ENCODE data around the gene ZNF784.
A peak's percentile ranks its signal among the peaks of the same experiment; 100 is the strongest.
"Not testable (repeated sequence)": the region's sequence is repeated elsewhere in the genome, so short reads cannot be mapped to it uniquely, and the experiment has no call there.

The ZNF784 gene

DNA sequence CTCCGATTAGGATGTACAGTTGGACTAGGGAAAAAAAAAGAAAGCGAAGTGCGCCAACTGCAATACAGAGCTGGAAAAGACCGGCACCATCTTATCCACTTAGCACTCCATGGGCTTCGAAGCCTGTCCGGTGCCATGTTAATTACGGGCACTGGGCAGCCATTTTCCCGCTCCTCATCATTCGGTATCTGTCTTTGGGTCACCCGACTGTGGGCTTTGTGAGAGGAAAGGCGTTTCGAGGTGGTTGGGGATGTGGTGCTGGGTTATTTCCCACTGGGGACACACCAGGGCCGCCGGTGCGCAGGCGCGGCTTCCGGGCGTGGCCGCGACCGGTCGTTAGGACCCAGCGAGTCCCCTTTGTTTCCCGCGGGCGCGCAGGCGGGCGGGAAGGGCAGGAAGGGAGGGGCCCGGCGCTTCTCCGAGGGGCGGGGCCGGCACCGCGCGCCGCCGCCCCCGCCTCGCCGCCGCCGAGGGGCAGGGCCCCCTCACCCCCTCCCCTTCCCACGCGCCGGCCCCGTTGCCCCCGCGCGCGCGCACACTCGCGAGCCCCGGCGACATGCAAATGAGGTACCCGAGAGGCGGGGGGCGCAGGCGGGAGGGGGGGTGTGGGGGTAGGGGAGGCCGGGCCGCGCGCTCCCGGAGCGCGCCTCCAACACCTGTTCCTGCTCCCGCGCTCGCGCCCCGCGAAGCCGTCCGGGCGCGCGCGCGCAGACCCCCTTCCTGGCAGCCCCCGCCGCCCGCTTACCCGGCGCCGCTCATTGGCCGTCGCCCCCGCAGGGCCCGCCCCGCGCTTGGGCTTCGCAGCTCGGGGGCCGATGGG lies 24.3 kb downstream of the ZNF784 start, which contains the start of gene ZNF524:
Gene ZNF524, plus strand, starts transcription at position 447 of the 820 bp plus-strand sequence. CDS start 1,825 bp downstream, outside the sequence.
- peak; percentile 90 for DNase-seq

DNA sequence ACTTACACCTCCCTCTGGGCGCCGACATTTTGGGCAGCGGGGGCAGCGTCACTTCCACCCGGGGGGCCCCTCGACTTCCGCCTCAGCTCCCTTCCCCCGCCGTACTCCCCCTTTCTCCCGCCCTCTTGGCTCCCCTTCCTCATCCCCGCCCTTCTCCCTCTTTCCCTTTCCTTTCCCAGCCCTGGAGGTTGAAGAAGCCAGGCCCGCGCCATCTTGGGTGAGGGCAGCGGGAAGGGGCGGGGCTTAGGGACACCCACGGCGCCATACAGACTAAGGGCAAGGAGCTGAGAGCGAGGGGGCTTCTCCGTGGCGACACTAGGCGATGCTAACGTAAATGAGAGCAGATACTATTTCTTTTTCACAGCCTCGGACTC lies 24.9 kb downstream of the ZNF784 start, which contains the start of gene FIZ1:
Gene FIZ1, minus strand, starts transcription at position 50 of the 374 bp plus-strand sequence. CDS start 1,652 bp downstream, outside the sequence.
- peak; percentile 97 for DNase-seq

DNA sequence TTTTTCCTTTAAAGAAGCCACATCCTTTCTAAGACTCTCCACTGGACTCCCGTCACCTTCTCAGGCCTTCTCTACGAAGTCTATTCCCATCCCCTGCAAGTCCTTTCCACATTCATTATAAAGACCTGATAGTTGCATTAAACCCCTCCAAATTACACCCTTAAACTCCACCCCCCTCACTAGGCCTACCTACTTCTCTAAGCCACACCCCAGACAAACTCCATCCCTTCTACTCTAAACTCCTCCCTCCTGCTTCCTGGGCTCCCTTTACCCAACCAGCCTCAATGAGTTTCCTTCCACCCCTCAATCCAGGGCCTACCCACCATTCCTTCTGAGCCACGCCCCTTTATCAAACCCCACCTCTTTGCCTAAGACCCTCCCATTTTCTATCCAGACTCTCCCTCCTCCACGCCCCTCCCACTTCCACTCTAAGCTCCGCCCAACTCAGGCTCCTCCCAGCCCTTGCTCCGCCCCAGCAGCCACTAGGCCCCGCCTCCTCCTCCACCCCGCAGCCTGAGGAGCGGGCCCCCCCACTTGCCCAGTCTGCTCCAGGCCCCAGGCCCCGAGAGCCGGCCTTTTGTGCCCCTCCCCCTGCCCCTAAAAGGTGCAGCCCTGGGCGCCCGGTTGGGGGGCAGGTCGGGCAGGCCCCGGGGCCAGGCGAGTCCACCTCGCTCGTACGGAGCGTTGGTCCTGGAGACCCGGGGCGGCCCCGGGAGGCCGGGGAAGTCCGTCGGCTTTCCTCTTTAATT lies 25.5 kb downstream of the ZNF784 start:
- peak; percentile 79 for DNase-seq

DNA sequence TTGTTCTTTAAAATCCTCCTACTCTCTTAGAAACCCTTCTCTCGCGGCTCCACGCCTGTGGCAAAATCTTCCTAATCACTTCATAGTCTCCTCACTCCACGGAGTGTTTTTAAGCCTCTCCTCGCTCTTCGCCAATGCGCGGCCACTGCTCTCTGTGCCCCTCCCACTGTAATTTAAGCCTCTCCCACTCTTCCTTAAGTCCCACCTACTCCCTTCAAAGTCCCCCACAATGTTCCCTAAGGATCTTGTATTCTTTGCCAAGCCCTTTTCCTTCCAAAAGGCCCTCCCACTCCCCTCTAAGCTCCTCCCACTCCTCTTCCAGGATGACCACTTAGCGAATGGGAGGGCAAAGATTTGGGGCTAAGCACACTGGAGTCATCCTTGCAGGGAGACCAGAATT lies 26.3 kb downstream of the ZNF784 start:
- no peak for DNase-seq

DNA sequence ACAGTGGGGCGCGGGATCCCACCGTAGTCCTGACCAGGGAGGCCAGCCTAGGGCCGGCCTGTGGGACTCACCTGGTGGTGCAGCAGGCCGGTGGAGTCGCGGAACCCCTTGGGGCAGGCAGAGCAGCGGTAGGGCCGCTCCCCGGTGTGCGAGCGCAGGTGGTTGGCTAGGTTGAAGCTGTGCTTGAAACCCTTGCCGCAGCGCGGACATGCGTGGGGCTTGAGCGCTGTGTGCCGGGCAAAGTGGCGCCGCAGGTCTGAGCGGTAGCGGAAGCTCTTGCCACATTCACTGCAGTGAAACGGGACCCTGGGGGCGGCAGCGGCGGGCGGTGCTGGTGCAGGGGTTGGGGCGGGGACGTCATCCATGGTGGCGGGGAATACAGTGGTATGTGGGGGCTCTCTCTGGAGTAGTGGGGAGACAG lies 26.9 kb downstream of the ZNF784 start:
- no peak for DNase-seq

DNA sequence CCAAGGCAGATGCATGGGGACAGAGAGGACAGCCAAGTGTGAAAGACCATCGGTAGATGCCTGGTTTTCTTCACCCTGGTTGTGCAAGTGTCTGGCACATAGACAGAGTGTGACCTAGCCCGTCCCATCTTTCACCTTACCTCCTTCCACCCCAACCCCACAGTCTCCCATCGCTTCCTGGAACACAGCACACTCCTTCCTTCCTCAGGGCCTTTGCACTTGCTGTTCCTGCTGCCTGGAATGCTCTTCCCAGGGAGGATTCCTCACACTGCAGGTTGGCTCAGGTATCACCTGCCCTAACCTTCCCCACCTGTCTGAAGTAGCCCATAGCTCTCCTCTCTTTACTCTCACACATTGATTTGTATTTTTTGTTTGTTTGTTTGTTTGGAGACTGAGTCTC lies 28.1 kb downstream of the ZNF784 start:
- no peak for DNase-seq

DNA sequence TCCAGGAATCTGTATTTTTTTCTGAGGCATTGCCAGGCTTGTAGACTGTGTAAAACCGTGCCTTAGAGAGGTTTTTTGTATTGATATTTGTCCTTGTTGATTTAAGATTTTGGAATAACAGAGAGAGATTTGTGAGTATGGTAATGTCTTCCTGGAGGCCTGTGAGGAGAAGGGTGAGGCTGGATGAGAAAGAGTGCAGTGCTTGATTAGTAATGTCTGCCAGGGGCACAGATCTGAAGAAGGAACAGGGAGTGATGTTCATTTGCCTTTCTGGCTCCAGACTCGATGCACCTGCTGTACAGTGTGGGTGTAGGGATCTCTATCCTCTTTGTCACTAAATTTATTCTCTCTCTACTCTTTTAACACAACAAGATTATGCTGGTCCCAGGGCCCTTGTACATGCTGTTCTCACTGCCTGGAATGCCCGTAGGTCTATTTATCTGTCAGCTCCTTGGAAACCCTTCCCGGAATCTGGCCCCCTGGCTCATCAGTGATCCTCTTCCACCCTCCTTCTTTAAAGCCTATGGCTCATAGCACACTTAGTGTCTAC lies 29.3 kb downstream of the ZNF784 start:
- no peak for DNase-seq

DNA sequence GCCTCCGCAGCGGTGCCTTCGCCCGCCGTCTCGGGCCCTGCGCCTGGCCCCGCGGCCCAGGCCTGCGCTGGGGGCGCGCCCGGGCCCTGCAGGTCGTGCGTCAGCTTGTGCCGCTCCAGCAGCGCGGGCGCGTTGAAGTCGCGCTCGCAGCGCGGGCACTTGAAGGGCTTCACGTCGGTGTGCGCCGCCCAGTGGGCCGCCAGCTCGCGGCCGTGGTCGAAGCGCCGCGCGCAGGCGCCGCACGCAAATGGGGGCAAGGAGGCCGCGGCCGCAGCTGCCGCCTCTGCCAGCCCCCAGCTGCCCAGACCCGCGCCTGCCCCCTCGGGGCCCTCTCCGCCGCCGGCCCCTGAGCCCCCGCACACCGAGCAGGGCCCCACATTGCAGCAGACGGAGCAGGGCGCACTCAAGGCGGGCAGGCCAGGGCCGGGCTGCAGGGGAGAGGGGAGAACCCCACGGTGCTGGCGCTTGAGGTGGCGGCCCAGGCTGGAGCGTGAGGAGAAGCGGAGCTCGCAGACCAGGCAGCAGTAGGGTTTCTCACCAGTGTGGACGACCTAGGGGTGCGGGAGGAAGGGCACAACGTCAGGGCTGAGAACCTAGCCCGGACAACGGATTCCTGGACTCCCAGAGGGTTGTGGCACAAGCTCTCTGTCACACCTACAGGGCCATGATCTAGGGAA lies 31.1 kb downstream of the ZNF784 start:
- no peak for DNase-seq

DNA sequence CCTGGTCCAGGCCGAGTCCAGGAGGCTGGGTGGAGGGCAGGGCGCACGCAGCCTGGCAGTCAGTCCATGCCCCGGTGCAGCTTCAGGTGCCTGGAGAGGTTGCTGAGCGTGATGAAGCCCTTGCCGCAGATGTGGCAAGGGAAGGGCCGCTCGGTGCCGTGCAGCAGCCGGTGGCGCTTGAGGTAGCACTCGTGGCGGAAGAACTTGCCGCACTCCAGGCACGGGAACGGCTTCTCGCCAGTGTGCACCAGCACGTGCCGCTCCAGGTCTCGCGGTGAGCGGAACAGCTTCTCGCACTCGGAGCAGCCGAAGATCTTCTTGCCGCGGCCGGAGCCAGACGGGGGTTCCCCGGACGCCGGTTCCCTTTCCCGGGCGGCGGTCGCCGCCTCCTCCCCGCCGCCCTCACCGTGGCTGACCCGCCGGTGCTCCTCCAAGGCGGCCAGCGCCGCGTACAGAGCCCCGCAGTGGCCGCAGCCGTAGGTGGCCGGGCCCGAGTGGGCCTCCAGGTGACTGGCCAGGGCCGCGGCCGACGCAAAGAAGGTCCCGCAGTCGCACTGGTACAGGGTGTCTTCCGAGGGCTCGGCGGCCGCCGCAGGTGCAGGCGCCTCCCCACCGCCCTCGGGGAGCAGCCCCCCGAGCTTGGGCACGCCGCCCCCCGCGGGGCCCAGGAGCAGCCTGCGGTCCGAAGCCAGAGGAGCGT lies 31.8 kb downstream of the ZNF784 start:
- DNase-seq, result no peak

DNA sequence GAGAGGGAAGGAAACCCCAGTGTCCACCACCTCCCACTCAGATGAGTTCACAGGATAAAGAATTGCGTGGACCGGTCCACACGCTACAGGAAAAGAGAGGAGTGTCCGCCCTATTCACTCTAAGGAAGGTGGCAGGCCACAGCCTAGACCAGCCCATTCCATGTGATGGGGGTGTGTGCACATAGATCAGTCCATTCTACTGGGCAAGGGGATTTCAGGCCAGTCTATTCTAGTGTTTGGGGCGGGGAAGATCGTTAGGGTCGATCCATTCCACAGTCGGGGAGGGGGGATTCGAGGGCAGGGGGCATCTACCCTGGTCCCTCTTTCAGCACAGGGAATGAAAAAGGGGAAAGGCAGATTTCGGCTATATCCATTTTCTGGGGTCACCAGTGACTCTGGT lies 32.8 kb downstream of the ZNF784 start:
- DNase-seq, result no peak

DNA sequence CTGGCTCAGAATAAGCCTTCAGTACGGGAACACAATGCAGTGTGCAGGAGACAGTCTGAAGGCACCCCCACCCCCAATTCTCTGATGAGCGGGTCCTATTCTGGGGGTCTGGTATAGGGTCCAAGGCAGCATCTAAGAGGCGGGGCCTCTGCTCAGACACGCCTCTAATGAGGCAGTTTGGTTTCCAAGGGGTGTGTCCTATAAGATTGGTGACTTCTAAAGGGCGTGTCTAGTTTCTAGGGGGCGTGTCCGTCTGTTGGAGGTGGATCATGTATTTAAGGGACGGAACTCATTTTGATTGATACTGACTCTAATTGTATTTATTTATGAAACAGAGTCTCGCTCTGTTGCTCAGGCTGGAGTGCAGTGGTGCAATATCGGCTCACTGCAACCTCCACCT lies 33.7 kb downstream of the ZNF784 start:
- DNase-seq, result no peak

DNA sequence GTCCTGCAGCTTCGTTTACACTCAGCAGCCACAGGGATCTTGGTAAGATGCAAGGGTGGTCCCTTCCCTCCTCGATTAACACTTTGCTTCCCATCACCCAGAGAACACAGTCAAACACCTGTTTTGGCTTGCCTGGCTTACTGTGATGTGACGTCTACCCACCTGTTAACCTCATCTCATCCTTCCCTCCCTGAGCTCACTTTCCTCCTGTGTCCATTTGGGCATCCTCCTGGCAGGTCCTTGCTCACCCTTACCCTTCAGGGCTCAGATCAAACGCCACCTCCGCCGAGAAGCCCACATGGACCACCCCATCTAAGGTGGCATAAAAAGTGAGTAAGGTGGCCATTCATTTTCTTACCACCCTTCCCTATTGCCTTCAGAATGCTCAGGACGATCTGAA lies 34.3 kb downstream of the ZNF784 start:
- no peak for DNase-seq

DNA sequence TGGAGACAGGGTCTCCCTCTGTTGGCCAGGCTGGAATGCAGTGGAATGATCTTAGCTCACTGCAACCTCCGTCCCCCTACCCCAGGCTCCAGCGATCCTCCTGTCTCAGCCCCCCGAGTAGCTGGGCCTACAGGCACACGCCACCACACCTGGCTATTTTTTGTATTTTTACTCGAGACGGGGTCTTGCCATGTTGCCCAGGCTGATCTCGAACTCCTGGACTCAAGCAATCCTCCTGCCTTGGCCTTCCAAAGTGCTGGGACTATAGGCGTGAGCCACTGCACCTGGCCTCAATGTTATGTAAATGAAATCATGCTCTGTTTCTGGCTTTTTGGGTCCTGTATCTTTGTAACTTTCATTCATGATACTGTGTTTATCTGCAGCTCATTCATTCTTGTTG lies 35.6 kb downstream of the ZNF784 start:
- DNase-seq, result no peak

DNA sequence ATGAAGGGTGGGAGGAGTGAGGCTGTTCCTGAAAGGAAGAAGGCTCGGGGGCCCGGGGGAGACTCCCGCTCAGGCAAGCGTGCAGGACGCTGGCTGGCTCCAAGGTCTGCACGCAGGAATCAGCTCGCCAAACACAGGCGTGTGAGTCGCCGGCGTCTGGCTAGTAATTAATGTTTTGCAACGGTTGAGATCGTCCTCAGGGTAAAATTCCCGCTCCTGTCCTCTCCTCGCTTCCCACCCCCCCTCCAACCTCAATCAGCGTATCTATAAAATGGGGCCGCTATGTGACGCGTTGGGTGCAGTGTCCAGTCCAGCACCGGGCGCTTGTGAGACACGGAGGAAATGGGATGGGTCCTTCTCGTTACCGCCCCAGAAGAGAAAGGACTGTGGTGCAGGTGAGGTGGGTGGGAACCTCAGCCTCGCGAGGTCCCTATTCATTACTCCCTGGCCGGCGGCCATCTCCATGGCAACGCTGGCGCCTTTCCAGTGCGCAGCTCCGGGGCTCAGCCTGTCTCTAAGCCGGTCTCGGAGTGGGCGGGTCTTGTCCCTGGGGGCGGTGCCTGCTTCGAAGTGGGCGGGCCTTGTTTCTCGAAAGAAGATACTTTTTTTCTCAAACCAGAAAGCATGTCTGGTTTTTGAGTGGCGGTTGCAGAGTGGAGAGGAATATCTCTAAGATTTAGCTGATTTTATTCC lies 37.2 kb downstream of the ZNF784 start:
- DNase-seq, result peak; percentile 93

DNA sequence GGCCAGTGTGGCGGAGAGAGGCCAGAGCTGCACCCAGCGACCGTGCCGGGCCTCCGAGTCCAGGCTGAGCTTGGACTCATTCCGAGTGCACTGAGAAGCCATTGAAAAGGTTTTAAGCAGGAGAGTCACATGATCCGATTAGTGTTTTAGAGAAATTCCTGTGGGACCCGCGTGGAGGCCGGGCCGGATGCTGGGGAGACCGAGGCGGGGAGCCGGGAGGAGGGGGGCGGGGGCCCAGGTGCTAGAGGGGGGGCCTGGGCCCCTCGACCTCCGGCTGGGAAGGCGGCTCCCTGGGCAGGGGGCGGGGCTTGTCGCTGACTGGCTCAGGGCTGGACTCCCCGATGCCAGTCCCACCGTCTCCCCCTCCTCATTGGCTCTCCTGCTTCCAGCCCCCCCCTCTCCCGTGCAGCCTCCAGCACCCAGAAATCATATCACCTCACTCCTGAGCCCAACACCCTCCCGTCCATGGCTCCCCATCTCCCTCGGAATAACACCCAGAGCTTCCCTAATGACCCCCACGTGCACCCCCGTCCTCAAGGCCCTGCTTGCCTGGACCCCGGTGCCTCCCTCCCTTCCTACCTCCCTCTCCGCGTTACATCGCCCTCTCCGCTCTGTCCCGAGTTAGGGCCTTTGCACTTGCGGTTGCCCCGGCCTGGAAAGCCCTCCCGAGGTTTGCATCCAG lies 38.6 kb downstream of the ZNF784 start:
- DNase-seq, result peak; percentile 63

DNA sequence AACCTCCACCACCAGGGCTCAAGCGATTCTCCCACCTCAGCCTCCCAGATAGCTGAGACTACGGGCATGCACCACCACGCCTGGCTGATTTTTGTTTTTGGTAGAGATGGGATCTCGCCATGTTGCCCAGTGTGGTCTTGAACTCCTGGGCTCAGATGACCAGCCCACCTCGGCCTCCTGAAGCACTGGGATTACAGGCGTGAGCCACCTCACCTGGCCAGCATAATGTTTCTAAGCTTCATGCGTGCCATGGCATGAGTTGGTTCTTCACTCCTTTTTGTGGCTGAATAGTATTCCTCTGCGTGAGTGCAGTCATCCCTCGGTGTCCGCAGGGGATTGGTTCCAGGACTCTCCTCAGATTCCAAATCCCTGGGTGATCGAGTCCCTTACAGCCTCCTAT lies 39.5 kb downstream of the ZNF784 start:
- DNase-seq, result no peak

DNA sequence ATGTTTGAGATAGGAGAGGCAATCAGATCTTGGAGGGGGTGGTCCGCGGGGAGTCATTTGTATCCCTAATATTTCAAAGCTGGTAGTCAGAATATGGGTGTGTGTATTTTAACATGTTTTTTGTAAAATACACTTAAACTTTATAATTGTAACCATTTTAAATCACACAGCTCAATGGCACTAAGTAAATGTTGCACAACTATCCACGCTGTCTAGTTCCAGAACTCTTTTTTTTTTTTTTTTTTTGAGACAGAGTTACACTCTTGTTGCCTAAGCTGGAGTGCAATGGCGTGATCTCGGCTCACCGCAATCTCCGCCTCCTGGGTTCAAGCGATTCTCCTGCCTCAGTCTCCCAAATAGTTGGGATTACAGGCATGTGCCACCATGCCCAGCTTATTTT lies 40.5 kb downstream of the ZNF784 start:
- DNase-seq, result not testable (repeated sequence)

DNA sequence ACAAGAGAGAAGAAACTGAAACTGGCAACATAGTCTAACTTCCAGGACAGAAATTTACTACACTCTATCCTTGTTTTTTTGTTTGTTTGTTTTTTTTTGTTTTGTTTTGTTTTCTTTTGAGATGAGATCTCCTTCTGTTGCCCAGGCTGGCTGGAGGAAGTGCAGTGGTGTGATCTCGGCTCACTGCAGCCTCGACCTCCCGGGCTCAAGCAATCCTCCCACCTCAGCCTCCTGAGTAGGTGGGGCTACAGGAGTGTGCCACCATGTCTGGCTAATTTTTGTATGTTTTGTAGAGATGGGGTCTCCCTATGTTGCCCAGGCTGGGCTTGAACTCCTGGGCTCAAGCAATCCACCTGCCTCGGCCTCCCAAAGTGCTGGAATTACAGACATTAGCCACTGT lies 42.1 kb downstream of the ZNF784 start:
- not testable (repeated sequence) for DNase-seq

DNA sequence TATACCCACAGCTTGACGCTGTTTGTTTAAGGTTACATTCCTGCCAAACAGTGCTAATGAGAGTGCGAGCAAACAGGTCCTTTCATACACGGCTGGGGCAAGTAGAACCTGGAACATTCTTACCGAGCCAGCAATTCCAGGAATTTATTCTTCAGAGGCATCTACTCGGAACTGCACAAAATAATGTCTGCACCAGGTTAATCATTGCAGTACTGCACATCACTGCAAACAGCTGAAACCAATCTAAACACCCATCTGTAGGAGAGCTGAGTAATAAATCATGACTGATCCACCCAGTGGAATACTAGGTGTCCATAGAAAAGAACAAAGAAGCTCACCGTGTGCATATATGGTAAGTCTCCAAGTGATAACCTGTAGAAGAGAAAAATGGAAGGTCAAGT lies 42.5 kb downstream of the ZNF784 start:
- DNase-seq, result no peak

DNA sequence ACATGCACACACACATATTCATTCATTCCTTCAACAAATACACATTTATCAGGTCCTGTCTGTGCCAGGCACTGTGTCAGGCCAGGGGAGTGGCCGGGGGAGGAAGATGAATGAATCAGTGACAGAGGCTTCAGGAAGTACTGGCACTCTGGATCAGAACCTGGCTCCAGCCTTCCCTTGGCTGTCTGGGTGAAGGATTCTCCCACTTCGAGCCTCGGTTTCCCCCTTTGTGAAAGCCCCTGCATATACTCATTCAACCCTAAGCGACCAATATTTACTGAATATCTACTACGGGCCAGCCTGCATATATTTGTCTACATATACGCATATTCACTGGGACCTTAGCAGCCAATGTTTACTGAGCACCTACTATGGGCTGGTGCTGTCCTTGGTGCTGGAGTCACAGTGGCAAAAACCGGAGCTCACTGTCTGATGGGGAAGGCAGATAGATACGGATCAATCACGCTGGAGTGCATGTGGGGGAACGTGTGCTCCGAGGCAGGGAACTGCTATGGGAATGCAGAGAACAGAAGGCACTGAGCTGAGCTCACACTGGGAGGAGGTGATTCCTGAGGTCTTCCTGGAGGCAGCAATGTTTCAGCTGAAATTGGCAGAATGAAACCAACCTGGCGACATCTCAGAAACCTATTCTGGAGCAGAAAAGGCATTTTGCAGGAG lies 43.1 kb downstream of the ZNF784 start:
- no peak for DNase-seq

All from NCI-H1092 (cell line).